Right lobe of liver (tissue), 4 donors: Measurements from ENCODE around the gene SLX4IP.

Source experiments
- CTCF ChIP-seq, 4 donors: fragments of 200-600 bp in 3 of 4; fragments of 450-650 bp in 1 of 4; IDR thresholded peaks; one replicate each; pipeline versions ENCODE4 v1.5.1 to v1.8.0; 2016 to 2022; ENCODE audit warnings: antibody characterized with exemption in 4 of 4, mild to moderate bottlenecking in 2 of 4
- POLR2A ChIP-seq: fragments of 450-650 bp; IDR thresholded peaks from one replicate; pipeline ENCODE4 v1.6.1; 2017; ENCODE audit warnings: antibody characterized with exemption, mild to moderate bottlenecking
- donor health status: DM: no; HTN: no; CAD: no.
- donor health status: DM: no; HTN: no; CAD: no.
- donor health status: DM: no; HTN: yes; CAD: no.

- TF ChIP-seq CTCF (IDR thresholded peaks at IDR 0.05) (no peak), POLR2A (no peak)
Observed at GRCh38 chr20:10543480-10543879, 108.4 kb downstream of the SLX4IP start.
